ENCODE results near the gene LARP1. TPM values are rescaled to one million over a fixed set of nuclear protein-coding genes. Genes with fewer than 3 reads are reported as not detected.
"Not testable (repeated sequence)": the region's sequence is repeated elsewhere in the genome, so short reads cannot be mapped to it uniquely, and the experiment has no call there.

LARP1 gene
- total RNA-seq, 2 experiments from 2014 or later = 285 to 292 TPM

GRCh38 chr5:154813736-154814135, 58.6 kb downstream of the LARP1 start:
- Mint-ChIP-seq H3K27me3 (no peaks in the 10 kb centered on the region), H3K4me1 (peaks cover 29% of the 10 kb centered on the region), H3K36me3 (peaks cover 47% of the 10 kb centered on the region), H3K9me3 (no peaks in the 10 kb centered on the region), H3K27ac (peak overlapping the region; percentile 67), H3K4me3 (no peak overlapping the region)
- DNase-seq = peak; percentile 26

- no peak for DNase-seq
- H3K36me3 Mint-ChIP-seq = peaks cover 51% of the 10 kb centered on the region
- peaks cover 29% of the 10 kb centered on the region for H3K4me1 Mint-ChIP-seq
- peak overlapping the region; percentile 75 for H3K27ac Mint-ChIP-seq
- no peaks in the 10 kb centered on the region for H3K27me3 Mint-ChIP-seq
- H3K4me3 Mint-ChIP-seq = no peak overlapping the region
- H3K9me3 Mint-ChIP-seq = no peaks in the 10 kb centered on the region
These were observed 59.8 kb downstream of the LARP1 start for GRCh38 chr5:154815025-154815424.

- no peaks in the 10 kb centered on the region for H3K27me3 Mint-ChIP-seq
- peaks cover 30% of the 10 kb centered on the region for H3K4me1 Mint-ChIP-seq
- no peak for DNase-seq
- no peak overlapping the region for H3K4me3 Mint-ChIP-seq
- peak overlapping the region; percentile 16 for H3K27ac Mint-ChIP-seq
- peaks cover 51% of the 10 kb centered on the region for H3K36me3 Mint-ChIP-seq
- no peaks in the 10 kb centered on the region for H3K9me3 Mint-ChIP-seq
These were observed 60.6 kb downstream of the LARP1 start for GRCh38 chr5:154815684-154816247.

GRCh38 chr5:154816891-154817492, 61.8 kb downstream of the LARP1 start:
- Mint-ChIP-seq H3K27me3 (no peaks in the 10 kb centered on the region), H3K4me1 (peaks cover 21% of the 10 kb centered on the region), H3K9me3 (no peaks in the 10 kb centered on the region), H3K36me3 (peaks cover 41% of the 10 kb centered on the region), H3K4me3 (no peak overlapping the region), H3K27ac (peak overlapping the region; percentile 8)
- no peak for DNase-seq

- H3K4me1 Mint-ChIP-seq = peaks cover 14% of the 10 kb centered on the region
- no peak overlapping the region for H3K4me3 Mint-ChIP-seq
- no peaks in the 10 kb centered on the region for H3K9me3 Mint-ChIP-seq
- no peaks in the 10 kb centered on the region for H3K27me3 Mint-ChIP-seq
- peak overlapping the region; percentile 20 for H3K27ac Mint-ChIP-seq
- H3K36me3 Mint-ChIP-seq = peaks cover 35% of the 10 kb centered on the region
- DNase-seq = no peak
These were observed 62.6 kb downstream of the LARP1 start for GRCh38 chr5:154817815-154818214.

- H3K36me3 Mint-ChIP-seq = peaks cover 34% of the 10 kb centered on the region
- no peaks in the 10 kb centered on the region for H3K27me3 Mint-ChIP-seq
- no peak overlapping the region for H3K4me3 Mint-ChIP-seq
- no peak overlapping the region for H3K27ac Mint-ChIP-seq
- DNase-seq = no peak
- H3K9me3 Mint-ChIP-seq = no peaks in the 10 kb centered on the region
- H3K4me1 Mint-ChIP-seq = peaks cover 6% of the 10 kb centered on the region
These were observed 63.4 kb downstream of the LARP1 start for GRCh38 chr5:154818471-154819116.

- Mint-ChIP-seq H3K36me3 (peaks cover 32% of the 10 kb centered on the region), H3K27me3 (no peaks in the 10 kb centered on the region), H3K4me1 (peaks cover 3% of the 10 kb centered on the region), H3K9me3 (no peaks in the 10 kb centered on the region), H3K4me3 (no peak overlapping the region), H3K27ac (peak overlapping the region; percentile 23)
- no peak for DNase-seq
These were observed 64.4 kb downstream of the LARP1 start for GRCh38 chr5:154819546-154819945.

GRCh38 chr5:154820383-154820782, 65.2 kb downstream of the LARP1 start:
- H3K4me3 Mint-ChIP-seq = no peak overlapping the region
- H3K27me3 Mint-ChIP-seq = no peaks in the 10 kb centered on the region
- no peaks in the 10 kb centered on the region for H3K9me3 Mint-ChIP-seq
- H3K4me1 Mint-ChIP-seq = peaks cover 3% of the 10 kb centered on the region
- H3K36me3 Mint-ChIP-seq = peaks cover 25% of the 10 kb centered on the region
- no peak overlapping the region for H3K27ac Mint-ChIP-seq
- no peak for DNase-seq

GRCh38 chr5:154822896-154823295, 67.7 kb downstream of the LARP1 start:
- not testable (repeated sequence) for H3K27ac Mint-ChIP-seq, DNase-seq, H3K27me3 Mint-ChIP-seq, H3K4me1 Mint-ChIP-seq, H3K9me3 Mint-ChIP-seq, H3K4me3 Mint-ChIP-seq
- peaks cover 21% of the 10 kb centered on the region for H3K36me3 Mint-ChIP-seq

GRCh38 chr5:154823605-154824004, 68.4 kb downstream of the LARP1 start:
- Mint-ChIP-seq H3K4me1 (peaks cover 12% of the 10 kb centered on the region), H3K27ac (peak overlapping the region; percentile 61), H3K27me3 (no peaks in the 10 kb centered on the region)

GRCh38 chr5:154824070-154824469, 68.9 kb downstream of the LARP1 start:
- Mint-ChIP-seq H3K36me3 (peaks cover 20% of the 10 kb centered on the region), H3K4me1 (peaks cover 13% of the 10 kb centered on the region), H3K9me3 (no peaks in the 10 kb centered on the region), H3K27me3 (no peaks in the 10 kb centered on the region), H3K4me3 (no peak overlapping the region), H3K27ac (no peak overlapping the region)
- no peak for DNase-seq

More at GRCh38 chr5:154823605-154824004, 68.4 kb downstream of the LARP1 start:
- H3K9me3 Mint-ChIP-seq = no peaks in the 10 kb centered on the region
- DNase-seq = no peak
- H3K4me3 Mint-ChIP-seq = no peak overlapping the region
- H3K36me3 Mint-ChIP-seq = peaks cover 25% of the 10 kb centered on the region

- Mint-ChIP-seq H3K4me1 (peaks cover 27% of the 10 kb centered on the region), H3K27me3 (no peaks in the 10 kb centered on the region), H3K9me3 (no peaks in the 10 kb centered on the region), H3K36me3 (peaks cover 34% of the 10 kb centered on the region), H3K4me3 (no peak overlapping the region), H3K27ac (peak overlapping the region; percentile 20)
- DNase-seq = no peak
These were observed 74.0 kb downstream of the LARP1 start for GRCh38 chr5:154829181-154829588.

GRCh38 chr5:154829589-154830218, 74.5 kb downstream of the LARP1 start:
- Mint-ChIP-seq H3K36me3 (peaks cover 34% of the 10 kb centered on the region), H3K9me3 (no peaks in the 10 kb centered on the region), H3K4me3 (no peak overlapping the region), H3K27ac (peak overlapping the region; percentile 20), H3K27me3 (no peaks in the 10 kb centered on the region), H3K4me1 (peaks cover 27% of the 10 kb centered on the region)
- no peak for DNase-seq

- peaks cover 34% of the 10 kb centered on the region for H3K36me3 Mint-ChIP-seq
- H3K4me1 Mint-ChIP-seq = peaks cover 27% of the 10 kb centered on the region
These were observed 75.0 kb downstream of the LARP1 start for GRCh38 chr5:154830219-154830595.

GRCh38 chr5:154830596-154830995, 75.4 kb downstream of the LARP1 start:
- peaks cover 27% of the 10 kb centered on the region for H3K4me1 Mint-ChIP-seq
- no peaks in the 10 kb centered on the region for H3K9me3 Mint-ChIP-seq
- H3K4me3 Mint-ChIP-seq = no peak overlapping the region
- no peaks in the 10 kb centered on the region for H3K27me3 Mint-ChIP-seq
- no peak overlapping the region for H3K27ac Mint-ChIP-seq
- peaks cover 33% of the 10 kb centered on the region for H3K36me3 Mint-ChIP-seq
- no peak for DNase-seq

More at GRCh38 chr5:154830219-154830595, 75.0 kb downstream of the LARP1 start:
- Mint-ChIP-seq H3K27ac (peak overlapping the region; percentile 20), H3K9me3 (no peaks in the 10 kb centered on the region), H3K27me3 (no peaks in the 10 kb centered on the region), H3K4me3 (no peak overlapping the region)
- no peak for DNase-seq
